ENCODE results near the gene SORCS2.

- TF ChIP-seq EP300 (IDR thresholded peaks at IDR 0.05; ENCODE audit: borderline replicate concordance) (no peak), RAD21 (IDR thresholded peaks at IDR 0.05; ENCODE audit: low read depth) (no peak), ZBTB7A (IDR thresholded peaks at IDR 0.05; ENCODE audit: low read depth) (no peak), CEBPB (IDR thresholded peaks at IDR 0.05) (no peak), FOXM1 (IDR thresholded peaks at IDR 0.05; ENCODE audit: borderline replicate concordance, low read depth) (no peak)
- TF ChIP-seq, protein P1, sequence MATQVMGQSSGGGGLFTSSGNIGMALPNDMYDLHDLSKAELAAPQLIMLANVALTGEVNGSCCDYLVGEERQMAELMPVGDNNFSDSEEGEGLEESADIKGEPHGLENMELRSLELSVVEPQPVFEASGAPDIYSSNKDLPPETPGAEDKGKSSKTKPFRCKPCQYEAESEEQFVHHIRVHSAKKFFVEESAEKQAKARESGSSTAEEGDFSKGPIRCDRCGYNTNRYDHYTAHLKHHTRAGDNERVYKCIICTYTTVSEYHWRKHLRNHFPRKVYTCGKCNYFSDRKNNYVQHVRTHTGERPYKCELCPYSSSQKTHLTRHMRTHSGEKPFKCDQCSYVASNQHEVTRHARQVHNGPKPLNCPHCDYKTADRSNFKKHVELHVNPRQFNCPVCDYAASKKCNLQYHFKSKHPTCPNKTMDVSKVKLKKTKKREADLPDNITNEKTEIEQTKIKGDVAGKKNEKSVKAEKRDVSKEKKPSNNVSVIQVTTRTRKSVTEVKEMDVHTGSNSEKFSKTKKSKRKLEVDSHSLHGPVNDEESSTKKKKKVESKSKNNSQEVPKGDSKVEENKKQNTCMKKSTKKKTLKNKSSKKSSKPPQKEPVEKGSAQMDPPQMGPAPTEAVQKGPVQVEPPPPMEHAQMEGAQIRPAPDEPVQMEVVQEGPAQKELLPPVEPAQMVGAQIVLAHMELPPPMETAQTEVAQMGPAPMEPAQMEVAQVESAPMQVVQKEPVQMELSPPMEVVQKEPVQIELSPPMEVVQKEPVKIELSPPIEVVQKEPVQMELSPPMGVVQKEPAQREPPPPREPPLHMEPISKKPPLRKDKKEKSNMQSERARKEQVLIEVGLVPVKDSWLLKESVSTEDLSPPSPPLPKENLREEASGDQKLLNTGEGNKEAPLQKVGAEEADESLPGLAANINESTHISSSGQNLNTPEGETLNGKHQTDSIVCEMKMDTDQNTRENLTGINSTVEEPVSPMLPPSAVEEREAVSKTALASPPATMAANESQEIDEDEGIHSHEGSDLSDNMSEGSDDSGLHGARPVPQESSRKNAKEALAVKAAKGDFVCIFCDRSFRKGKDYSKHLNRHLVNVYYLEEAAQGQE (IDR thresholded peaks at IDR 0.05; ENCODE audit: low read depth) = no peak
- TF ChIP-seq, protein P2, sequence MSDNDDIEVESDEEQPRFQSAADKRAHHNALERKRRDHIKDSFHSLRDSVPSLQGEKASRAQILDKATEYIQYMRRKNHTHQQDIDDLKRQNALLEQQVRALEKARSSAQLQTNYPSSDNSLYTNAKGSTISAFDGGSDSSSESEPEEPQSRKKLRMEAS (IDR thresholded peaks at IDR 0.05) = no peak
Observed at GRCh38 chr4:7691982-7692381, 499.6 kb downstream of the SORCS2 start.

Data from Ishikawa (cell line).